NCI-H1930 (cell line): ENCODE measurements around the gene DNPH1.
A peak's percentile ranks its signal among the peaks of the same experiment; 100 is the strongest.

Experiments used
- DNase-seq, 2 experiments: peaks; one replicate each; lab custom pipeline; 2025; lab: John Stamatoyannopoulos, UW

Gene DNPH1, protein sequence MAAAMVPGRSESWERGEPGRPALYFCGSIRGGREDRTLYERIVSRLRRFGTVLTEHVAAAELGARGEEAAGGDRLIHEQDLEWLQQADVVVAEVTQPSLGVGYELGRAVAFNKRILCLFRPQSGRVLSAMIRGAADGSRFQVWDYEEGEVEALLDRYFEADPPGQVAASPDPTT

DNA sequence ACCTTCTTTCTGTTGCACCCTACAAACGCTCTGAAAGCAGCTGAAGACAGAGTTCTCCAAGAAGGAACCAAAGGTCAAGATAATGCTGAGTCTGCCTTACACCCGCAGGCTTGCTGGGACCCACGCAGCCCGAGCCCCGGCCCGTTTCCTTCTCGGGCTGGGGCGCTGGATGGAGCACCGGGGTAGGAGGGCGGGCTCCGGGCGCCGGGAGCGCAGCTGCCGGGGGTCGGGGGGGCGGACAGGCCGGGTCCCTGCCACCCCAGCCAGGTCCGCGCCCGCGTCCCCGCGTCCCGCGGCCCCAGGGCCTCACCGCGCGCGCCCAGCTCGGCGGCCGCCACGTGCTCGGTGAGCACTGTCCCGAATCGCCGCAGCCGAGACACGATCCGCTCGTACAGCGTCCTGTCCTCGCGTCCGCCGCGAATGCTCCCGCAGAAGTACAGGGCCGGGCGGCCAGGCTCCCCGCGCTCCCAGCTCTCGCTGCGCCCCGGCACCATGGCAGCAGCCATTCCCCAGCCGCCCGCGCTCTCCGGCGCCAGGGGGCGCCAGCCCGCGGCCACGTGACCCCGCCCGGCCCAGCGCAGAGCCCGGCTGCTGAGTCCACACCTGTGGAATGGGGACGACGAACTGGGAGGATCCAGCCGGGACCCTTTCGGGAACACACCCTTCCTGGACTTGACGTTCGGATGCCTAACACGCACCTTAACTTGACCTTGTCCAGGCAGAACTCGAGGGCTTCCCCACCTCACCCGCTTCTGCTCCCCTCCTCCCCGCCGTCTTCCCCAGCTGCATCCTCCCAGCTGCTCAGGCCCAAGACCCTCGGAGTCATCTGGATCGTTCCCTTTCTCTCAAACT lies at the start of gene DNPH1:
DNPH1 (minus strand) TSS at position 531 of the 852 bp plus-strand sequence; CDS start at position 506, 25 bp downstream.
- peak; percentile 31 to 85 for DNase-seq

DNA sequence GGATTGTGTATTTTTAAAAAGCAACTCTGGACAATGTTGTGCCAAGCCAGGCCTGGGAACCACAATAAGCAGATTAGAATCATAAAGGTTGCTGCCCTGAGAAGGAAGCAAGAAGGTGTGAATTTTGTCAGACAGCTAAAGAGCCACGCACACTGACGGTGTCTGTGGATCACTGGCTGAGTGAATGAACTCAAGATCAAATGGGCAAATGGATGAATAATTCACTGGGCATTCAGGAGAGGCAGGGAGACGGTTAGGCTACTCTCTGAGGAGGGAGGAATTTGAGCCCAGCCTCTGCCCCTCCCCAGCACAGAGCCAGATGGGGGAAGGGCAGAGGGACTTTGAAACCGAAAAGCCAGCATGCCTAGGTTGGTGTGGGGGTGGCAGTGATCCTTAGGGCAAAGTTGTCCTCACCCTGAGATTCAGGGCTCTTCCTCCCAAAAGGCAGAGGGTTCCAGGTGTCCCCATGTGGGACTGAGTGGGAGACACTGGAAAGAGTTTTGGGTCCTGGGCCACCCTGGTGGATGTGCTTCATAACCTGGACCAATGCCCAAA lies 49.3 kb upstream of the DNPH1 start:
- no peak for DNase-seq

DNA sequence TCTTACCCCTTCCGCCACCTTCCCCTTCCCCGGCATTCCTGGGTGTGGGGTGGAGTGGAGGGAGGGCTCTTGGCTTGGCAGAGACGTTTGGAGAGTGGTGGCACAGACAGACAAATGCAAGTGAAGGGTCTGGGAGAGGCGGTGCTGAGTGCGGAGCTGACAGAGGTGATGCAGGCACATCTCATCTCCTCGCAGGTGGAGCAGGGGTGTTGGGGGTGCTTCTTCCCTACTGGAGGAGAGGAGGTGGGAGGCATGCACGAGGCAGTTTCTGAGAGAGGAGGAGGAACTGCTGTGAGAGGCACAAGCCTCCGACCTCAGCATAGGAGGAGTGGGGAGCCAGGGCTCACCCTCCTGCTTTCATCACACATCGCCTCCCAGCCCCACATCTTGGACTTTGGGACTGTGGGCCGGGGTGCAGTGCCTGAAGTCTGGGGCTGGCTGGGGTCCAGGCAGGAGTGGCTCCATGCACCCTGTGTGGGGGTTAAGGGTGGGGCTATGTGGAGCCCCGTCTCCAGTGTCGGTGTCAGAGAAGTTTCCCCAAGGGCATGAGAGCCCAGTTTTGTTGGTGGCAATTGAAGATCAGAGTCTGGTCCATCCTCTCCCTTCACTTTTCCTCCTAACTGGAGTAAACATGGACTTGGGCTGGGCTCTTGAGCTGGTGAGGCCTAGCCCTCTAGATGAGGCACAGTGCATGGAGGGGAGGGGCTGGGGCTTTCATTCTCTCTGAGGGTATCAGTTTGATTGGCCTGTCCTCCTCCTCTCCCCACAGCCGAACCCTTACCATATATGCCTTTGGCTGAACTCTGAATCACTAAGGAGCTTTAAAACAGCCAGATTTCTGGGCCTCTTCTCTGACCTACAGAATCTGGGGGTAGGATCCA lies 48.6 kb upstream of the DNPH1 start:
- no peak for DNase-seq

DNA sequence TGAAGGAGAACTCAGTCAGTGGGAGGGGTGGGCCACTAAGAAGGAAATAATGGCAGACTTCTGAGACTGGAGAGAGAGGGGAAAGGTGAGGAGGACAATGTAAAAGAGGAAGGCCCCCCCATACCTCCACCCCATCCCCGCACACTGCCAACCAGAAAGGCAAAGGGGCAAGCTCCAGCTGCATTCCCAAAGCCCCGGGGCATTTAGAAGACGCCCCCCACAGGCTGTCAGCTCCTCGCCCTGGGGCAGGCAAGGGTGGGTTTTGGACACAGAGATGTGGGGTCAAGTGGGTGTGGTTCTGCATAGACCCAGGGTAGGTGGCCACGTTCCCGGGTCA lies 48.0 kb upstream of the DNPH1 start:
- no peak for DNase-seq

DNA sequence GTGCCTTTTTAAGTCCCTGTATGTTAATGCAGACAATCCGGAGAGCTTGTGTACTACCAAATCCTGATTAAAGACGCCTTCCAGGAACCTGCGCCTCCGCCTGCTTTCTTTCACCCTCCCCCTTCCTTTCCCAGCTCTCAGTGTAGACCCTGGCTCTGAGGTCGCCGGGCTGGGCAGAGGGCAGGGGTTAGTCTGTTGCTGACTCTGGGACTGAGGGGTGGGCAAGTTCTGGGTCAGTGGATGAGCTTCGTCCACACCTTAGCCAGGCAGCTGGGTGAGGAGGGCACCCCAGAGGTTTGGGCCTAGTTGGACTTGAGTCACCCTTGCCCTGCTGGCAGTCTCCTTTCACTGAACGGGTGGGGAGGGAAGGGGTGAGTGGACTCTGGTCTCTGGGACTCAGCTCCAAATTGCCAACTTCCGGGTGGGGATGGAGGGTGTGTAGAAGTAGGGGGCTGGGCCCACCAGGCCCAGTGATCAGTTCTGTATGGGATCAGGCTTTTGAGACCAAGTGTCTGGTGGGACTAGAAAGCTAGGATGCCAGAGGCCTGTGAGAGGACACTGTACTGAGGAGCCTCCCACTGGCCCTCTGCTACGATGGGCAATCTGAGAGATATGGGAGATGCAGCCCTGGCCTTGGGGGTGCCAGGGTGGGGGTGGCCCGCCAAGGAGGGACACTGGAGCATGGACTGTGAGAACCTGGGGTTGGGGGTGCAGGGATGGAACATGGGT lies 47.5 kb upstream of the DNPH1 start:
- DNase-seq, result no peak

DNA sequence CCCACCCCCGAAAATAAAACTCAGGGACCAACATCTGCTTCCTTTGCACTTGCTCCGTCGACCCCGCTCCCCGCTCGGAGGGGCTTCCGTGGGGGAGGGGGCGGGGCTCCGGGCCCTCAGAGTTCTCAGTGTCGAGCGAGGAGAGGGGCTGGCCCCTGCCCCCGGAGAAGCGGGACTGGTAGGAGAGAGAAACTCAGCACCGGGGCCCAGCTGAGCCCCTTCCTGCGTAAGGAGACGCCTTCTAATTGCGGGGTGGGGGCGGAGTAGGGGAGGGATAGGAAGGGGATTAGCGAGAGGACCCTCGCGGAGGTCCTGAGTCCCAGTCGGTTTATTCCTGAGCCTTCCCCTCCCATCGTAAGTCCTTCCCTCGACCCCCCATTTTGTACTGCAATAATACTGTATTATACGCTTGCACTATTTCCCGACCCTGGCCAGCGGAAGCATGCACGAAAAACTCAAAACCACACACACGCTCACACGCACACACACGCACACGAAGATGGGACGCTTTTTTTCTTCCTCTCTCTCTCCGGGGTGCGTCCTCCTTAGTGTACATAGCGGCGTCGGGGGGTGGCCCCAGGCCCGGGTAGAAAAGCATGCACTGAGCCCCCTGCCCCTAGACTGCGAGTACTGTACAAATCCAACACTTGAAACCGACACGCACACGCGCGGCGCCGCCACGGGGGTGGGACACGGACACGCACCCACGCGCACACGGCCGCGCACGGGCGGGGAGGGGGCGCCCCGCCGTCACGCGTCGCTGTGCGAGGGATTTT lies 46.7 kb upstream of the DNPH1 start:
- DNase-seq, result no peak

DNA sequence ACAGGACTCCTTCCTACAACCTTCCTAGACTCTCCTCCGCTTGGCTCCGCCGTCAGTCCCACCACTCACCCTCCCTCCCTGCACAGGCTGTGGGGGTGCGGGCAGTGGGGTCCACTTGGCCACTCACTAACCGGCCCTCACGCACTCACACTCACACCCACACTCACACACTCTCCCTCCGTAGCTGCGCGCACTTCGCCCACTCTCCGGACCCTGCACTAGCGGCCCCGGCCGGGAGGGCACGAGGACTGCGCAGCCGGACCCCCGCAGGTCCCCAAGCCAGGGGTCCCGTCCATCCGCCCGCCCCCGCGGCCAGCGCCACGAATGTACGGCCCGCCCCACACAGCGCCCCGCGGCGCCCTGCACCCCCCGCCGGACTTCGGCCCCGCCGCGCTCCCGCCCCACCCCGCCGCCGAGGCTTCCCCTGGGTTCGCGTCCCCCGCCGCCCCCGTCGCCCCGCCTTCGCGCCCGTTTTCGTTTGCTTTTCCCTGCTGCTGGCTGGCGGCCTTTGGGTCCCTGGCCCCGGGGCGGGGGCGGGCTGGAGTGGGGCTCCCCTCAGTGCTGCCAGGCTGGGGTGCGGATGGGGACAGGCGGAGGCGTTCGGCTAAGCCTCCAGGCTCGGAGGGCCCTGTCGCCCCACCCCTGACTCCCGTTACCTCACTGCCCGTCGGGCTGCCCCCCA lies 45.8 kb upstream of the DNPH1 start:
- no peak for DNase-seq

DNA sequence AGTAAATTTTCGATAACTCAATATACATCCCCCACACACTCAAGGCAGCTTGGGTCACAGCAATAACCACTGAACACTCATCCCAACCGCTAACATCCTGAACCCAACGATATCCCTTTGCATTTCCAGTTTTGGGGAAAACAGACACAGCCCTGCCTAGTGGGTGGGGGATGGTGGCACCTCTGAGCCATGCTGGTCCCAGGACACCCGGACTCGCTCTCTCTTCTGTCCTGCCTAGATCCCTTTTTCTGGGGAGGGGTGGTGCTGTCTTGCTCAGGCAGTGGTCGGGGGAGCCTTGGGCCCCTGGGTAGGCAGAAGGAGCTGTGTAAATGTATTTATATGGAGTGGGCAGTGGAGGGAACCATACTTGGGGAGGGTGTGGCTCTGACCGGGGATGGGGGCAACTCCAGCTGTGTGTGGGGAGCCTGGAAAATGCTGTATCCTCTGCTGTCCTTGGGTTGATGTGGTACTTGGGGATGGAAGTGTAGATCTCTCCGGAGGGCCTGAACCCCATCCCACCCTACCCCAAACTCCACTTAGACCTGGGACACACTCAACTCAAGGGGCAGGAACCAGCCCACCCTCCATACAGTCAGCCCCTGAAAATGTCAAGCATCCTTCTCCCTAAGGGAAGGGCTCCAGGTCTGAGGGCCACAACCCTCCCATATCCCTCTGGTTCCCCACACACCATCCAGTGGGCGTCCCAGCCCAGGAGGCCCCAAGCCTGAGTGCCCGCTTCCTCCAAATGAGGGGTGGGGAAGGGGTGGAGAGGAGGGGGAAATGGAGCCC lies 45.0 kb upstream of the DNPH1 start:
- no peak for DNase-seq

DNA sequence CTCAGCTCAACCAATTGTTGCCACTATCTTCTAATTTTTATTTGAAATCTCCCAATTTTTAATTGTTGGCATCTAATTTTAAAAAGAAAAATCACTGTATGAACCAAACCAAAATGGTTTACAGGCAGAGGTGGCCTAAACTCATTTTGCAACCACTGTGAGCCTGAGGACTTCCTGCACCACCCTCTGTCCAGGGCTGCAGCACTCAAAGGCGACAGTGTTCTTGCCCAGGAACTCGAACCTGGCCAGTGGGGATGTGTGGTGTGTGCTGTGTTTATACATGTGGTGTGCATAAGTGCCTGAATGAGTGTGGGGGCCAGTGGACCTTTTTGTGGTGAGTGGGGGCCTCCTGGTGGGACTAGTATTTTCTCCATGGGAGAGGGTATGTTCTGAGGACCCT lies 44.4 kb upstream of the DNPH1 start:
- DNase-seq, result no peak

DNA sequence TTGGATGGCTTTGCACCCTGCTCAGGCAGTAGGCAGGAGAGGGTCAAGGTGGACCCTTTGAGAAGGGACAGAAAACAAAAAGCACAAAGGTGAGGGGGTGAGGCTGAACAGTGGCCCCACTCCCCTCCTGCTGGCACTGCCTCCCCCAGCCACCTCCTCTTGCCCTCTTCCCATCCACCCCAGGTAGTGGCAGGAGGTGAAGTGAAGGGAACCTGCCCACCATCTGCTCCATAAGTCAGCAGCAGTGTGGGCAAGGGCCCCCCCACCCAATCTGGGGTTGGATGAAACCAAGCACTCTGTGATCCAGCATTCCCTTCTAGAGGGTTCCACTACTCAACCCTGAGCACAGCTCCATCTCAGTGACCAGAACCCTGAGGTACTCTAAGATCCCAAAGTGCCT lies 42.7 kb upstream of the DNPH1 start:
- DNase-seq, result no peak

DNA sequence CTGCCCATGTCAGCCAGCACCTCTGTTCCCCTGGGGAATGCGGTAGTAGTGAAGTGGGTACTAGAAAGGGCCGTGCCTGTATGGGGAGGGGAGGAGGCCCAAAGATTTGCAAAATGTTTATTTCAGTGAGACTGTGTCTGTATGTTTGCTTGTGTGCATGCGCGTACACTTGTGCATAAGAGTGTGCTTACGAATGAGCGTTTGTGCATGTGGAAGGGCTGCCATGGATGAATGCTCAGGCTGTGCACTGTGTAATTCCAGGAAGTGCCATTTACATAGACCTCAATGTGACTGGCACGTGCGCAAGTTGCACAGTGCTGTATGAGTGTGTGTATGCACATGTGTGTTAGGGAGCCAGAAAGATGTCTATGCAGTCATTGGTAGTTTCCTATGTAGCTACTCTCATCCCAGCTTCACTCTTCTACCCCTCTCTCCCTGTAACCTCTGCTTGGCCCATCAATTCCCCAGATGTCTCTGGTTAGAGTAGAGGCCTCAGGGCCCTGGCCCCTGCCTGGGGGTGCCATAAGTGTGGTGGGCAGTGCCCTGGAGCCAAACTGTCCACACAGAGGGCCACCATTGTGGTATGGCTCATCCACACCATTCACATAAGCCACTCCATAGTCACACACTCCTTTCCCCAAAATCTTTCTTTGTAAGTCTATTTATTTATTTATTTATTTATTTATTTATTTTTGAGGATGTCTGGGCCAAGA lies 42.0 kb upstream of the DNPH1 start:
- no peak for DNase-seq

DNA sequence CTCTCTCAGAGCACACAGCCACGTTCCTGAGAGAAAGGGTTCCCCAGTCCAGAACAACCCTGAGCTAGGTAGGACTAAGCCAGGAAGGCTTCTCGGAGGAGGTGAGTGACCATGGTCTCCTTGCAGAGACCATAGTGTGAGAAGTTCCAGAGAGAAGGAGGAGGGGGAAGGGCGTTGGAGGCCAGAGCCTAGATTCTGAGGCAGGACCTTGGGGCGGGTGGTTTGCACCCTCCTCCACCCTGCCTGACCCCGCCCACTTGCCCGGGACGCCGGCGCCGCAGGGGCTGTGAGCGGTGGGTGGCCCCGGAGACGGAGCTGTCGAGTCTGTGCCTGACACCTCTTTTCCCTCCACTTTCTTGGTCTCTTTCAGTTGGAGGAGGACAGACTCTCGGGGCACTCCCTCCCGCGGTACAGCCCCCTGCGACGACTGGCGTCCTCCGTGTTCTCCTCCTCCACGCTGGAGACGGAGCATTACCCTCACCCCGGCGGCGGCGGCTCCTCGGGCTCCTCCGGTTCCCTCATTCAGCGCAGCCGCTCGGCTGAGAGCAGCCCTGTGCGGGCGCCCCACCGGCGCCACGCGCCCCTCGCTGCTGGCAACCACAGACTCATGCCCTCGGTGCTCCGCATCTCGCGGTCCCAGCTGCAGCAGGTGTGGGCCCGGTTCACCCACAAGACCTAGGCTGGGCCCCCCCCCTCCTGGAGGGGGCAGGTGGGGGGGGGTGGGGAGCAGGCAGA lies 40.2 kb upstream of the DNPH1 start:
- DNase-seq, result no peak

DNA sequence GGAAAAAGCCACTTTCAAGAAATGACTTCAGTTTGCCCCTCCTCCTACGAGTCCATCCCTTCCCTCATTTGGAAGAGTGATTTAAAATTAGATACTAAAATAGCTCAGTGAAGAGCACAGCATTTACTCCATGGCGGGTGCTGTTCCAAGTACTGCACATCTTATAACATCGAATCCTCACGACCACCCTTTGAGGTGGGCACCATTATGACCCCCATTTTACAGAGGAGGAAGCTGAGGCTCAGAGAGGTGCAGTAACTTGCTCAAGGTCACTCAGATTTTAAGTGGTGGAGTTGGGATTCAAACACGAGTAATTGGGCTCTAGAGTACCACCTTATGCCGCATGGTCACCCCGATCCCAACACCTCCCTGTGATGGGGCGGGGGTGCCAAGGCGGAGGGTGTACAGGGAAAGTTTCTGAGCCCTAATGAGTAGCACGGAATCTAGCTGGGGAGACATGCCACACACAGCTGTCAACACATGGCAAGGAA lies 39.5 kb upstream of the DNPH1 start:
- no peak for DNase-seq

DNA sequence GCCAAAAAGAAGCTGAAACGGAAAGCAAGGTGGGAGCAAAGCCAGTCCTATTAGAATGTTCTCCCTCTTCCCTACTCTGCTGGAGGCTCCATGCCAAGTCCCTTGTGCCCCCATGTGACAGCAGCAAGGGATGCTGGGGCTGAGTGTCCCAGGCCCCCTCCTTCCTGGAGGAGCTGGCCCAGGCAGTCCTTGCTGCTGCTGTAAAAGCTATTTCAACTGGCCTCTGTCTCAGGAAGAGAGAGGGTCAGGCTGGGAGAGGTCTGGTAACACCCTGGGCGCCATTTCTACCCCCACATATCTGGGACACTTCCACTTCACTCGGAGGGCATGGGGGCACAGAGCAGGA lies 39.0 kb upstream of the DNPH1 start:
- no peak for DNase-seq

DNA sequence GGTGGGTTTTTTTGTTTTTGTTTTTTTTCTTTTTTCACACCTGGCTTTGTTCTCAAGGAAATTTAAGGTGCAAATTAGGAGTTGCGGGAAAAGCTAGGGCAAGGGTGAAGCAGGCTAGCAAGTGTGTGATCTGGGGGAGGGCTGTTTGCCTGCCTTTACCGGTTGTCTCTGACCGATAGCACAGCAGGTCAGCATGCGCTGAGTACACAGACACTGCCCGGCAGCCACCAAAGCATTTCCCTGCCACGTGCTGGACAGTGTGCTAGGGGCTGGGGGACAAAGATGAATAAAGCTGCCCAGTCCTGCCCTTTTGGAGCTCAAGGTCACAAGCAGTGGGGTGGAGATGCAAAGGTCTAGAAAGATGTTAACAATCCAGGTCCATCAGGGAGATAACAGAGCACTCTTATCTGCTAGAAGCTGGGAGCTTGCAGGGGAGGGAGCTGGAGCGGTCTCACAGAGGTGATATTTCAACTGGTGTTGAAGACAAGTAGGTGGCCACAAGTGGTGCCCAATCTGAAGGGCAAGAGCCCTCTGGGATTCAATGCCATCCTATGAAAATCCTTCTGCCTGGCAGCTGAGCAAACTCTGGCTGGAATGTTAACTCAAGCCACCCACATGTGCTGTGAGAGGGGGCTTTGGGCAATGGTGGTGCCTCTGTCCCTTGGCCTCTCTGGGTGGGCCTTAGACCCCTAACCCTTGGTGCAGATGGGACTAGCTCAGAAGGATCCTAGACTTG lies 38.5 kb upstream of the DNPH1 start:
- no peak for DNase-seq

DNA sequence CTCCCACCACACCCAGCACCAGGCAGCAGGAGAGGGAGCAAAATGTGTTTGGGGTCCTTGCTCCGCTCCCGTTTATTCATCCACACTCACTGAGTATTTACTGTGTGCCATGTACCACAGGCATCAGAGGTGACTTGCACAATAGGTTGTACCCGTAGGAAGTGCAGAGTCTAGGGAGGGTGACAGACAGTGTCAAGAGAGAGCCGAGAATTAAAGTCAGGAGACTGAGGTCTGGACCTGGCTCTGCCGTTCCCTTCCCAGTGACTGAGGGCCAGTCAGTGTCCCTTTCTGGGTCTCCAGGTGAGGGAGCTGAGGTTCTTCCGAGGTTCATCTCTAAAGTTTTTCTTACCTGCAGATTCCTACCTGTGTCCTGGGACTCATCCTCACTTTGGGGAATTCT lies 36.3 kb upstream of the DNPH1 start:
- DNase-seq, result no peak

DNA sequence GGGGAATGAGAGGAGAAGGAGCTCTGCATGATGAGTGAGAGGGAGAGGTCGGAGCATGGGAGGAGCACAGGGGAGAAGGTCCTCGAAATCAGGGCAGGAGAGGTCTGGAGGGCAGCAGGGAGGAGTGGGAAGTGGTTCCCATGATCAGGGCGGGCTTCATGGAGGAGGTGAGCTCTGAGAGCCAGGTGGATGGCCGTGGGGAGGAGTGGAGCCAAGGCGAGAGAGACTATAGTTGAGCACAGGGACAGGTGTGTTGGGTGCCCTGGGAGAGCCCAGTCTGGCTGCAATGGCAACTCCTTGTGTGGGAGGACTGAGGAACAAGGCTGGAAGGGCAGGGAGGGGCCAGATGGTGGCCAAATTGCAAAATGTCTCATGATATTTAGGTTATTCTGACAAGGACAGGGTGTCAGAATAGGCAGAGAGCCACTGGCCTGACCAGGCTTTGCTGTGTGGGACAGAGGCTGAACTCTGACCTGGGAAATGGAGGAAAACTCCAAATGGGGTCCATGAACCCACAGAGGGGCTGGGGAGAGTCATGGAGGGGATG lies 35.4 kb upstream of the DNPH1 start:
- no peak for DNase-seq
